DOHH2 (cell line): Measurements from ENCODE around the gene MACROD1.
"Not testable (repeated sequence)": the region's sequence is repeated elsewhere in the genome, so short reads cannot be mapped to it uniquely, and the experiment has no call there.

Source experiments
- H3F3A ChIP-seq: fragments of 200-600 bp; sonication (generic), shearing (Covaris generic); 2 replicates; pipeline ENCODE4 v1.6.0; 2016; ENCODE audit warnings: antibody characterized with exemption, mild to moderate bottlenecking; ENCODE audit not compliant: control insufficient read depth, insufficient read depth
- H3K27ac ChIP-seq: fragments of 200-600 bp; sonication (generic); 2 replicates; pipeline ENCODE4 v1.5.1; 2014; ENCODE audit warnings: low read depth, mild to moderate bottlenecking, low read length, moderate library complexity
- H3K27me3 ChIP-seq: fragments of 200-600 bp; sonication (generic); 2 replicates; pipeline ENCODE4 v1.6.1; 2014; ENCODE audit warnings: mild to moderate bottlenecking, low read length, mixed read lengths; ENCODE audit not compliant: control insufficient read depth
- H3K36me3 ChIP-seq: fragments of 200-600 bp; sonication (generic); 2 replicates; pipeline ENCODE4 v1.6.1; 2014; ENCODE audit warnings: mild to moderate bottlenecking, low read length, moderate library complexity, mixed read lengths; ENCODE audit not compliant: control insufficient read depth
- H3K4me1 ChIP-seq: fragments of 200-600 bp; sonication (generic); 2 replicates; pipeline ENCODE4 v1.6.1; 2014; ENCODE audit warnings: mild to moderate bottlenecking, low read length, mixed read lengths; ENCODE audit not compliant: control insufficient read depth
- H3K4me2 ChIP-seq: fragments of 200-600 bp; sonication (generic); 2 replicates; pipeline ENCODE4 v1.6.0; 2014; ENCODE audit warnings: mild to moderate bottlenecking, low read length, moderate library complexity
- H3K4me3 ChIP-seq: fragments of 200-600 bp; sonication (generic); 2 replicates; pipeline ENCODE4 v1.5.1; 2014; ENCODE audit warnings: mild to moderate bottlenecking, low read length, mixed read lengths
- H3K79me2 ChIP-seq: fragments of 200-600 bp; sonication (generic); 2 replicates; pipeline ENCODE4 v1.6.1; 2014; ENCODE audit warnings: mild to moderate bottlenecking, low read length, mixed read lengths; ENCODE audit not compliant: control insufficient read depth
- H3K9me2 ChIP-seq: fragments of 200-600 bp; sonication (generic); replicated peaks from 2 replicates; pipeline ENCODE4 v1.6.1; 2014; ENCODE audit warnings: mild to moderate bottlenecking, low read length, mixed read lengths; ENCODE audit not compliant: control insufficient read depth
- H3K9me3 ChIP-seq: fragments of 200-600 bp; sonication (generic); 2 replicates; pipeline ENCODE4 v1.6.1; 2014; ENCODE audit warnings: antibody characterized with exemption, low read length, mixed read lengths; ENCODE audit not compliant: control insufficient read depth, insufficient read depth
- H4K20me1 ChIP-seq: fragments of 200-600 bp; sonication (generic); 2 replicates; pipeline ENCODE4 v1.6.0; 2014; ENCODE audit warnings: low read depth, mild to moderate bottlenecking, antibody characterized with exemption, low read length, moderate library complexity; ENCODE audit not compliant: control insufficient read depth, insufficient read depth
- CTCF ChIP-seq: fragments of 200-600 bp; sonication (generic); IDR thresholded peaks from one replicate; pipeline ENCODE4 v1.5.1; 2014; ENCODE audit warnings: antibody characterized with exemption, mild to moderate bottlenecking, low read depth, low read length; ENCODE audit not compliant: poor library complexity, severe bottlenecking
- EZH2phosphoT487 ChIP-seq: fragments of 200-600 bp; sonication (generic); IDR thresholded peaks from 2 replicates; pipeline ENCODE4 v1.6.1; 2017; ENCODE audit warnings: borderline replicate concordance, mild to moderate bottlenecking, antibody characterized with exemption, low read length, moderate library complexity, mixed read lengths

Gene MACROD1

GRCh38 chr11:64165481-64165841 lies 452 bp downstream of the MACROD1 start:
- TF ChIP-seq CTCF (peak; percentile 23), EZH2phosphoT487 (no peak)
- peaks cover 12% of the 10 kb centered on the region for H3K4me1 ChIP-seq
- H4K20me1 ChIP-seq: no peaks in the 10 kb centered on the region
- H3K4me3 ChIP-seq: peak overlapping the region; percentile 78
- peaks cover 7% of the 10 kb centered on the region for H3K79me2 ChIP-seq
- no peaks in the 10 kb centered on the region for H3K9me2 ChIP-seq
- no peaks in the 10 kb centered on the region for H3K36me3 ChIP-seq
- no peaks in the 10 kb centered on the region for H3K9me3 ChIP-seq
- peak overlapping the region; percentile 83 for H3K4me2 ChIP-seq
- no peak overlapping the region for H3K27ac ChIP-seq
- 0 out of 2 replicates have a peak, but pooled peaks cover 5% of the 10 kb centered on the region for H3F3A ChIP-seq
- H3K27me3 ChIP-seq: no peaks in the 10 kb centered on the region

GRCh38 chr11:64164392-64165312 lies 1.3 kb downstream of the MACROD1 start:
- TF ChIP-seq EZH2phosphoT487 (no peak), CTCF (no peak)

GRCh38 chr11:64163951-64164350 lies 2.0 kb downstream of the MACROD1 start:
- Histone ChIP-seq H3K4me2 (no peak overlapping the region), H3K4me3 (no peak overlapping the region), H3K4me1 (peaks cover 12% of the 10 kb centered on the region), H3F3A (no peaks in the 10 kb centered on the region), H3K36me3 (no peaks in the 10 kb centered on the region), H3K9me2 (no peaks in the 10 kb centered on the region), H4K20me1 (no peaks in the 10 kb centered on the region), H3K27ac (no peak overlapping the region), H3K27me3 (no peaks in the 10 kb centered on the region), H3K9me3 (no peaks in the 10 kb centered on the region), H3K79me2 (peaks cover 7% of the 10 kb centered on the region)
- TF ChIP-seq CTCF (no peak), EZH2phosphoT487 (no peak)

More at GRCh38 chr11:64164392-64165312, 1.3 kb downstream of the MACROD1 start:
- Histone ChIP-seq H3K4me1 (peaks cover 12% of the 10 kb centered on the region), H4K20me1 (no peaks in the 10 kb centered on the region), H3K27ac (no peak overlapping the region), H3K4me3 (peak overlapping the region; percentile 78), H3K79me2 (peaks cover 7% of the 10 kb centered on the region), H3K9me3 (no peaks in the 10 kb centered on the region), H3K36me3 (no peaks in the 10 kb centered on the region), H3K4me2 (peak overlapping the region; percentile 83), H3K27me3 (no peaks in the 10 kb centered on the region), H3K9me2 (no peaks in the 10 kb centered on the region), H3F3A (no peaks in the 10 kb centered on the region)

- H3K9me2 ChIP-seq, H3K36me3 ChIP-seq, H3K27ac ChIP-seq, H3K9me3 ChIP-seq, H3K4me2 ChIP-seq, H4K20me1 ChIP-seq, H3K27me3 ChIP-seq, H3K79me2 ChIP-seq, H3K4me3 ChIP-seq, H3F3A ChIP-seq: not testable (repeated sequence)
- H3K4me1 ChIP-seq: peaks cover 12% of the 10 kb centered on the region
Observed at GRCh38 chr11:64162769-64163168, 3.1 kb downstream of the MACROD1 start.
